NCI-H2081 (cell line): ENCODE results near the gene LTBP1.
"Not testable (repeated sequence)": the region's sequence is repeated elsewhere in the genome, so short reads cannot be mapped to it uniquely, and the experiment has no call there.

ENCODE experiments used
- DNase-seq, 2 experiments: peaks; one replicate each; lab custom pipeline; 2025; lab: John Stamatoyannopoulos, UW

LTBP1 gene

GRCh38 chr2:33047939-33048338 lies 101.2 kb downstream of the LTBP1 start:
- no peak for DNase-seq

GRCh38 chr2:33051586-33052360 lies 105.0 kb downstream of the LTBP1 start:
- DNase-seq, result no peak

GRCh38 chr2:33052361-33052735 lies 105.6 kb downstream of the LTBP1 start:
- no peak for DNase-seq

GRCh38 chr2:33052795-33053194 lies 106.0 kb downstream of the LTBP1 start:
- not testable (repeated sequence) for DNase-seq

GRCh38 chr2:33056170-33056569 lies 109.4 kb downstream of the LTBP1 start:
- no peak for DNase-seq

- DNase-seq, result not testable (repeated sequence)
These were observed 110.7 kb downstream of the LTBP1 start for GRCh38 chr2:33057307-33058028.

- DNase-seq, result no peak
These were observed 112.1 kb downstream of the LTBP1 start for GRCh38 chr2:33058716-33059470.

GRCh38 chr2:33059471-33060156 lies 112.9 kb downstream of the LTBP1 start:
- no peak for DNase-seq

GRCh38 chr2:33060405-33060804 lies 113.7 kb downstream of the LTBP1 start:
- DNase-seq, result no peak

GRCh38 chr2:33062665-33063250 lies 116.0 kb downstream of the LTBP1 start:
- no peak for DNase-seq

GRCh38 chr2:33064349-33064801 lies 117.6 kb downstream of the LTBP1 start:
- DNase-seq, result no peak

GRCh38 chr2:33067598-33067997 lies 120.8 kb downstream of the LTBP1 start:
- no peak for DNase-seq

GRCh38 chr2:33068261-33068660 lies 121.5 kb downstream of the LTBP1 start:
- DNase-seq, result no peak

- no peak for DNase-seq
These were observed 123.3 kb downstream of the LTBP1 start for GRCh38 chr2:33069894-33070651.

- DNase-seq, result no peak
These were observed 124.8 kb downstream of the LTBP1 start for GRCh38 chr2:33071591-33071990.

- no peak for DNase-seq
These were observed 125.9 kb downstream of the LTBP1 start for GRCh38 chr2:33072614-33073013.

- no peak for DNase-seq
These were observed 126.3 kb downstream of the LTBP1 start for GRCh38 chr2:33073018-33073417.

- DNase-seq, result no peak
These were observed 127.4 kb downstream of the LTBP1 start for GRCh38 chr2:33074197-33074596.

- no peak for DNase-seq
These were observed 130.6 kb downstream of the LTBP1 start for GRCh38 chr2:33077311-33077710.

- DNase-seq, result no peak
These were observed 131.1 kb downstream of the LTBP1 start for GRCh38 chr2:33077844-33078243.

- no peak for DNase-seq
These were observed 134.9 kb downstream of the LTBP1 start for GRCh38 chr2:33081691-33082090.
